H9 (cell line): Measurements from ENCODE around the gene USH2A. TPM values are rescaled to one million over a fixed set of nuclear protein-coding genes. Genes with fewer than 3 reads are reported as not detected.

Source experiments
- DNase-seq: peaks from one replicate; pipeline ENCODE4 v3.0.0-alpha.2; 2017
- H2AFZ ChIP-seq: one replicate; pipeline ENCODE4 v1.6.1; 2013; ENCODE audit warnings: mild to moderate bottlenecking, low read length, control low read depth, moderate library complexity
- H2AK5ac ChIP-seq: 2 replicates; pipeline ENCODE4 v1.6.1; 2013; ENCODE audit warnings: low read length, control low read depth, mixed read lengths; ENCODE audit not compliant: insufficient read length
- H2BK120ac ChIP-seq: one replicate; pipeline ENCODE4 v1.6.1; 2013; ENCODE audit warnings: low read depth, mild to moderate bottlenecking, low read length, control low read depth, inconsistent platforms; ENCODE audit not compliant: poor library complexity, severe bottlenecking
- H2BK12ac ChIP-seq: 2 replicates; pipeline ENCODE4 v1.6.1; 2013; ENCODE audit warnings: low read length, control low read depth, mixed read lengths, low read depth; ENCODE audit not compliant: insufficient read length
- H2BK15ac ChIP-seq: 2 replicates; pipeline ENCODE4 v1.6.1; 2013; ENCODE audit warnings: low read depth, low read length, control low read depth
- H2BK20ac ChIP-seq: one replicate; pipeline ENCODE4 v1.6.1; 2013; ENCODE audit warnings: low read depth, mild to moderate bottlenecking, low read length, control low read depth, inconsistent platforms; ENCODE audit not compliant: poor library complexity, severe bottlenecking
- H2BK5ac ChIP-seq: 2 replicates; pipeline ENCODE4 v1.6.1; 2013; ENCODE audit warnings: low read length, control low read depth, mixed read lengths; ENCODE audit not compliant: insufficient read length
- H3K14ac ChIP-seq: 2 replicates; pipeline ENCODE4 v1.6.1; 2013; ENCODE audit warnings: low read length, control low read depth; ENCODE audit not compliant: insufficient read depth
- H3K18ac ChIP-seq: 2 replicates; pipeline ENCODE4 v1.6.1; 2013; ENCODE audit warnings: low read depth, mild to moderate bottlenecking, mixed read lengths, low read length, control low read depth; ENCODE audit not compliant: insufficient read length
- H3K23ac ChIP-seq: 2 replicates; pipeline ENCODE4 v1.6.1; 2013; ENCODE audit warnings: low read length, control low read depth, mixed read lengths, low read depth; ENCODE audit not compliant: insufficient read length
- H3K23me2 ChIP-seq: 2 replicates; pipeline ENCODE4 v1.6.1; 2013; ENCODE audit warnings: low read depth, mild to moderate bottlenecking, mixed read lengths, low read length, control low read depth; ENCODE audit not compliant: insufficient read length, poor library complexity, severe bottlenecking
- H3K27ac ChIP-seq: 2 replicates; pipeline ENCODE4 v1.5.1; 2013; ENCODE audit warnings: low read length, control low read depth, mixed read lengths, low read depth; ENCODE audit not compliant: insufficient read length
- H3K27me3 ChIP-seq: 2 replicates; pipeline ENCODE4 v1.6.1; 2013; ENCODE audit warnings: low read length, control low read depth, inconsistent platforms; ENCODE audit not compliant: insufficient read depth
- H3K4ac ChIP-seq: 2 replicates; pipeline ENCODE4 v1.6.1; 2013; ENCODE audit warnings: low read depth, mild to moderate bottlenecking, control low read depth, inconsistent platforms, low read length, moderate library complexity
- H3K4me1 ChIP-seq: 2 replicates; pipeline ENCODE4 v1.6.1; 2013; ENCODE audit warnings: low read length, control low read depth, inconsistent platforms; ENCODE audit not compliant: insufficient read depth
- H3K4me2 ChIP-seq: 2 replicates; pipeline ENCODE4 v1.6.1; 2013; ENCODE audit warnings: low read length, control low read depth, mixed read lengths; ENCODE audit not compliant: insufficient read length, insufficient read depth
- H3K56ac ChIP-seq: 2 replicates; pipeline ENCODE4 v1.6.1; 2013; ENCODE audit warnings: low read depth, mild to moderate bottlenecking, mixed read lengths, low read length, control low read depth; ENCODE audit not compliant: insufficient read length
- H3K79me1 ChIP-seq: 2 replicates; pipeline ENCODE4 v1.6.1; 2013; ENCODE audit warnings: low read depth, mild to moderate bottlenecking, moderate library complexity, low read length, control low read depth, inconsistent platforms; ENCODE audit not compliant: insufficient read depth, poor library complexity, severe bottlenecking
- H3K79me2 ChIP-seq: 2 replicates; pipeline ENCODE4 v1.6.1; 2013; ENCODE audit warnings: low read length, control low read depth, inconsistent platforms; ENCODE audit not compliant: insufficient read depth
- H3K9ac ChIP-seq: 2 replicates; pipeline ENCODE4 v1.6.1; 2013; ENCODE audit warnings: low read length, control low read depth, mixed read lengths; ENCODE audit not compliant: insufficient read length; ENCODE audit errors: extremely low read depth
- H3K9me3 ChIP-seq: one replicate; pipeline ENCODE4 v1.6.1; 2013; ENCODE audit warnings: low read depth, low read length, inconsistent platforms; ENCODE audit not compliant: control insufficient read depth
- H3T11ph ChIP-seq: one replicate; pipeline ENCODE4 v1.6.1; 2013; ENCODE audit warnings: mild to moderate bottlenecking, low read length, control low read depth, inconsistent platforms
- H4K20me1 ChIP-seq: one replicate; pipeline ENCODE4 v1.6.1; 2013; ENCODE audit not compliant: control insufficient read depth, insufficient read length, insufficient read depth
- H4K5ac ChIP-seq: 2 replicates; pipeline ENCODE4 v1.6.1; 2013; ENCODE audit warnings: low read depth, mild to moderate bottlenecking, mixed read lengths, low read length, control low read depth; ENCODE audit not compliant: insufficient read length
- H4K8ac ChIP-seq: replicated peaks from 2 replicates; pipeline ENCODE4 v1.6.1; 2013; ENCODE audit warnings: low read length, control low read depth, mixed read lengths, low read depth; ENCODE audit not compliant: insufficient read length
- H4K91ac ChIP-seq: 2 replicates; pipeline ENCODE4 v1.6.1; 2013; ENCODE audit warnings: low read depth, mild to moderate bottlenecking, moderate library complexity, mixed read lengths, low read length, control low read depth; ENCODE audit not compliant: insufficient read length
- H3K27ac Mint-ChIP-seq, 3 experiments: 2 replicates in 2 of 3; 3 replicates in 1 of 3; pipeline ENCODE4 v1.8.0; 2020 to 2021; ENCODE audit warnings: mixed read lengths in 3 of 3, mild to moderate bottlenecking in 1 of 3, moderate library complexity in 1 of 3
- H3K27me3 Mint-ChIP-seq: 2 replicates; pipeline ENCODE4 v1.8.0; 2021; ENCODE audit warnings: low read depth, mild to moderate bottlenecking, moderate library complexity, mixed read lengths
- H3K36me3 Mint-ChIP-seq, 3 experiments: 2 replicates in 2 of 3; 3 replicates in 1 of 3; pipeline ENCODE4 v1.8.0; 2020 to 2021; ENCODE audit warnings: low read depth in 3 of 3, mixed read lengths in 3 of 3; ENCODE audit not compliant: insufficient read depth in 1 of 3
- H3K4me1 Mint-ChIP-seq, 2 experiments: 2 replicates each; pipeline ENCODE4 v1.8.0; 2020; ENCODE audit warnings: mixed read lengths in 2 of 2
- H3K4me3 Mint-ChIP-seq, 2 experiments: 2 replicates in 1 of 2; 3 replicates in 1 of 2; pipeline ENCODE4 v1.8.0; 2020 to 2021; ENCODE audit warnings: mild to moderate bottlenecking in 2 of 2, mixed read lengths in 2 of 2, moderate library complexity in 1 of 2
- H3K9me3 Mint-ChIP-seq, 2 experiments: 2 replicates in 1 of 2; 3 replicates in 1 of 2; pipeline ENCODE4 v1.8.0; 2020; ENCODE audit warnings: mild to moderate bottlenecking in 2 of 2, mixed read lengths in 2 of 2, moderate library complexity in 1 of 2
- CTCF ChIP-seq: fragments of 200-600 bp; sonication (generic); conservative IDR thresholded peaks from 3 replicates; pipeline ENCODE4 v1.8.0; 2021; ENCODE audit warnings: antibody characterized with exemption, mild to moderate bottlenecking
- WGBS: extraction: QIAGEN DNeasy Blood & Tissue Kit; methylation state at CpG from one replicate; pipeline ENCODE4 v1.1.7; 2013; ENCODE audit warnings: missing lambda C conversion rate, low lambda C conversion rate, mixed read lengths; ENCODE audit not compliant: insufficient read length; ENCODE audit errors: extremely low coverage; 5-methylcytosine and 5-hydroxymethylcytosine counted together
- total RNA-seq: library from RNA; stranded (reverse); gene quantifications from 2 replicates; pipeline ENCODE4 v1.2.1, GENCODE V29; 2021

Gene USH2A
- total RNA-seq, 1 experiment from 2014 or later: 0.11 TPM

GRCh38 chr1:216290074-216290473 lies 133.2 kb downstream of the USH2A start:
- no peaks in the 10 kb centered on the region for H3K79me2 ChIP-seq
- H3K14ac ChIP-seq: no peak overlapping the region
- no peak overlapping the region for H2AK5ac ChIP-seq
- no peak overlapping the region for H2AFZ ChIP-seq
- no peaks in the 10 kb centered on the region for H3K23me2 ChIP-seq
- H3T11ph ChIP-seq: no peak overlapping the region
- H3K4ac ChIP-seq: no peak overlapping the region
- no peak overlapping the region for H3K27ac Mint-ChIP-seq
- H3K79me1 ChIP-seq: no peaks in the 10 kb centered on the region
- no peak overlapping the region for H3K56ac ChIP-seq
- H3K9me3 Mint-ChIP-seq: peaks cover 13% of the 10 kb centered on the region in 2 experiments
- no peak overlapping the region for H3K4me3 Mint-ChIP-seq
- peaks cover 3 to 13% (median 10%) of the 10 kb centered on the region in 3 experiments for H3K36me3 Mint-ChIP-seq
- no peak overlapping the region for H2BK20ac ChIP-seq
- no peak overlapping the region for H3K23ac ChIP-seq
- 0 out of 4 replicates have a peak, but pooled peaks cover 0 to 2% of the 10 kb centered on the region in 2 experiments for H3K4me1 Mint-ChIP-seq
- no peak for TF ChIP-seq CTCF
- H2BK120ac ChIP-seq: no peak overlapping the region
- H3K4me1 ChIP-seq: no peaks in the 10 kb centered on the region
- DNase-seq: no peak
- H3K27me3 ChIP-seq: no peaks in the 10 kb centered on the region
- no peak overlapping the region for H3K9ac ChIP-seq
- H2BK5ac ChIP-seq: no peak overlapping the region
- H2BK12ac ChIP-seq: no peak overlapping the region
- H2BK15ac ChIP-seq: no peak overlapping the region
- H3K27me3 Mint-ChIP-seq: no peaks in the 10 kb centered on the region
- H4K5ac ChIP-seq: no peak overlapping the region
- no peak overlapping the region for H3K4me2 ChIP-seq
- no peak overlapping the region for H3K27ac ChIP-seq
- no peaks in the 10 kb centered on the region for H3K9me3 ChIP-seq
- H3K18ac ChIP-seq: no peak overlapping the region
- H4K20me1 ChIP-seq: no peaks in the 10 kb centered on the region
- no CpG with 5 or more reads among the region's 3 CpGs for WGBS
- no peak overlapping the region for H4K8ac ChIP-seq
- H4K91ac ChIP-seq: no peak overlapping the region
